Ascending aorta (tissue), 2 donors: Measurements from ENCODE around the gene CORO2A. TPM values are rescaled to one million over a fixed set of nuclear protein-coding genes. Genes with fewer than 3 reads are reported as not detected.
"Not testable (repeated sequence)": the region's sequence is repeated elsewhere in the genome, so short reads cannot be mapped to it uniquely, and the experiment has no call there.

Experiments used
- DNase-seq, 2 donors: peaks; one replicate each; pipeline ENCODE4 v3.0.0-alpha.2; 2019; ENCODE audit warnings: low spot score in 2 of 2
- H3K27ac ChIP-seq, 2 donors: fragments of 200-600 bp; sonication (generic); one replicate each; pipeline ENCODE4 v1.5.1; 2016 to 2017; ENCODE audit warnings: mild to moderate bottlenecking in 1 of 2
- H3K27me3 ChIP-seq: fragments of 200-600 bp; sonication (generic); one replicate; pipeline ENCODE4 v1.5.1; 2017
- H3K36me3 ChIP-seq, 2 donors: fragments of 200-600 bp; sonication (generic); one replicate each; pipeline ENCODE4 v1.5.1; 2016
- H3K4me1 ChIP-seq, 2 donors: fragments of 200-600 bp; sonication (generic); one replicate each; pipeline ENCODE4 v1.5.1; 2016 to 2017; ENCODE audit warnings: mild to moderate bottlenecking in 1 of 2
- H3K4me3 ChIP-seq, 2 donors: fragments of 200-600 bp; sonication (generic); one replicate each; pipeline ENCODE4 v1.5.1; 2016 to 2017; ENCODE audit warnings: mild to moderate bottlenecking in 1 of 2
- H3K9me3 ChIP-seq, 2 donors: fragments of 200-600 bp; sonication (generic); one replicate each; pipeline ENCODE4 v1.5.1; 2016
- intact Hi-C: fragments of 100-400 bp; cut with DNase I; formaldehyde crosslinking; loops from one replicate; pipeline ENCODE4 v1.15.1; 2023
- total RNA-seq: library from RNA; depleted of rRNA; stranded (reverse); fragments of >200 nt; gene quantifications from one replicate; pipeline ENCODE4 v1.1.0, GENCODE V29; 2016
- TF ChIP-seq, protein P1 (sequence below), 3 experiments: fragments of 200-600 bp in 2 of 3; fragments of 450-650 bp in 1 of 3; sonication (generic) in 2 of 3; IDR thresholded peaks; one replicate each; pipeline ENCODE4 v1.5.1; 2016 to 2019; ENCODE audit warnings: antibody characterized with exemption in 3 of 3, mild to moderate bottlenecking in 1 of 3, moderate library complexity in 1 of 3

The CORO2A gene
- total RNA-seq, 1 donor from 2014 or later, result 9.0 TPM

- H3K27me3 ChIP-seq, result no peaks in the 10 kb centered on the region
- TF ChIP-seq, protein P1, sequence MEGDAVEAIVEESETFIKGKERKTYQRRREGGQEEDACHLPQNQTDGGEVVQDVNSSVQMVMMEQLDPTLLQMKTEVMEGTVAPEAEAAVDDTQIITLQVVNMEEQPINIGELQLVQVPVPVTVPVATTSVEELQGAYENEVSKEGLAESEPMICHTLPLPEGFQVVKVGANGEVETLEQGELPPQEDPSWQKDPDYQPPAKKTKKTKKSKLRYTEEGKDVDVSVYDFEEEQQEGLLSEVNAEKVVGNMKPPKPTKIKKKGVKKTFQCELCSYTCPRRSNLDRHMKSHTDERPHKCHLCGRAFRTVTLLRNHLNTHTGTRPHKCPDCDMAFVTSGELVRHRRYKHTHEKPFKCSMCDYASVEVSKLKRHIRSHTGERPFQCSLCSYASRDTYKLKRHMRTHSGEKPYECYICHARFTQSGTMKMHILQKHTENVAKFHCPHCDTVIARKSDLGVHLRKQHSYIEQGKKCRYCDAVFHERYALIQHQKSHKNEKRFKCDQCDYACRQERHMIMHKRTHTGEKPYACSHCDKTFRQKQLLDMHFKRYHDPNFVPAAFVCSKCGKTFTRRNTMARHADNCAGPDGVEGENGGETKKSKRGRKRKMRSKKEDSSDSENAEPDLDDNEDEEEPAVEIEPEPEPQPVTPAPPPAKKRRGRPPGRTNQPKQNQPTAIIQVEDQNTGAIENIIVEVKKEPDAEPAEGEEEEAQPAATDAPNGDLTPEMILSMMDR (IDR thresholded peaks at IDR 0.05), result no peak
- peak in 1 of 2 donors; percentile 59 for DNase-seq
- no peak overlapping the region for H3K27ac ChIP-seq
- peaks cover 18 to 49% of the 10 kb centered on the region in 2 donors for H3K36me3 ChIP-seq
- H3K4me3 ChIP-seq, result no peak overlapping the region
- H3K9me3 ChIP-seq, result no peaks in the 10 kb centered on the region
- H3K4me1 ChIP-seq, result no peaks in the 10 kb centered on the region
- intact Hi-C loops, result no loop called here
Measured at GRCh38 chr9:98080780-98081179, 111.7 kb downstream of the CORO2A start.

DNA sequence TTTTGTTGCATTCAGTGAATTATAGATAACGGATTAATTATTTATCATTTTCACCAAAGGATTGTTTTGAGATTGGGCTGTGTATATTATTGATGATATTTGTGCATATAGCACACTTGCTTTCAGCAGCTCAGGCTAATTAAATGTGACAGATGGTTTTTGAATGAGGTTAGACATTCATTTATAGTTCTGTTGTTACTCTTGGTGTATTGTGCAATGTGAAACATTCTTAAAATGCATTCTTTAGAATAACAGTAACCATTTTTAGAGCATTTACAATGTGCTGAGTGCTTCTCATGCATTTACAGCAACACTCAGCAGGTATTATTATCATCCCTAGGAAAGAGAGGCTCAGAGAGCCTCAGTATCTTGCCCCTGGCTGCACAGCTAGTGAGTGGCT is 112.1 kb downstream of the CORO2A start:
- Histone ChIP-seq H3K27ac (no peak overlapping the region), H3K9me3 (no peaks in the 10 kb centered on the region), H3K36me3 (peaks cover 18 to 49% of the 10 kb centered on the region in 2 donors), H3K4me3 (no peak overlapping the region), H3K4me1 (no peaks in the 10 kb centered on the region), H3K27me3 (no peaks in the 10 kb centered on the region)
- intact Hi-C loops, result no loop called here
- TF ChIP-seq, protein P1 (IDR thresholded peaks at IDR 0.05), result no peak
- DNase-seq, result no peak

GRCh38 chr9:98078895-98079294 is 113.5 kb downstream of the CORO2A start:
- intact Hi-C loops, result no loop called here
- Histone ChIP-seq H3K36me3 (peaks cover 18 to 43% of the 10 kb centered on the region in 2 donors), H3K4me1 (no peaks in the 10 kb centered on the region), H3K9me3 (no peaks in the 10 kb centered on the region), H3K4me3 (no peak overlapping the region), H3K27me3 (no peaks in the 10 kb centered on the region), H3K27ac (no peak overlapping the region)
- no peak for DNase-seq
- TF ChIP-seq, protein P1 (IDR thresholded peaks at IDR 0.05), result no peak

DNA sequence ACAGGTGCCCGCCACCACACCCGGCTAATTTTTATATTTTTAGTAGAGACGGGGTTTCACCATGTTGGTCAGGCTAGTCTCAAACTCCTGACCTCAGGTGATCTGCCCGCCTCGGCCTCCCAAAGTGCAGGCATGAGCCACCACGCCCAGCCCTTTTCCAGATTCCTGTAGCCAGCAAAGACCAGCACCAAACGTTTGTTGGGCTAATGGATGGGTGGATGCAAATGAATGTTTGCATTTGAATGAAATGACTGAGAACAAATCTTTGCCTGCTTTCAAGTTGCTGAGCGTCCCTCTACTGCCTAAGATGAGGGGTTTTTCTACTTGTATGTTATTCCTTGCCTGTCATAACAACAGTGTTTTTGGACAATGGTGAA is 115.9 kb downstream of the CORO2A start:
- H3K4me1 ChIP-seq, intact Hi-C loops, H3K9me3 ChIP-seq, H3K27me3 ChIP-seq, H3K4me3 ChIP-seq, H3K27ac ChIP-seq: not testable (repeated sequence)
- peak in 1 of 2 donors; percentile 27 for DNase-seq
- H3K36me3 ChIP-seq, result peaks cover 15 to 32% of the 10 kb centered on the region in 2 donors

DNA sequence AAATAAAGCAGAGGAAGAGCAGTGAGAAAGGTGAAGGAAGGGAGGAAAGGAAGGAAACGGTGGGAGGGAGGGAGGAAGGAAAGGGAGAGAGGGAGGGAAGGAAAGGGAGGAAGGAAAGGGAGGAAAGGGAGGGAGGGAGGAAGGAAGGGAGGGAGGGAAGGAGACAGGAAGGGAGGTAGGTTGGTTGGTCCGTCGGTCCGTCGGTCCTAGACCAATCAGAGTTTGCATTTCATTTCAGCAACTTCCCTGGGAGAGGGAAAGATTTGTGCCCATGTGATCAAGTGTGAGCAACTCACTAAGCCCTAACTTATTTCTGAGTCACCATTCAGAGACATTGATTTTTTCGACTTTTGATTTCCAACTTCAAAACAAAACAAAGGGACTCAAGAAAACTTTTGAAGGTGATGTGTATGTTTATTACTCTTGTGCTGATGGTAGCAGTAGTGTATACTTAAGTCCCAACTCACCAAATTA is 117.1 kb downstream of the CORO2A start:
- Histone ChIP-seq H3K4me3 (no peak overlapping the region), H3K36me3 (peaks cover 7 to 22% of the 10 kb centered on the region in 2 donors), H3K4me1 (no peaks in the 10 kb centered on the region), H3K9me3 (no peaks in the 10 kb centered on the region), H3K27ac (no peak overlapping the region), H3K27me3 (no peaks in the 10 kb centered on the region)
- TF ChIP-seq, protein P1 (IDR thresholded peaks at IDR 0.05), result no peak
- intact Hi-C loops, result no loop called here
- DNase-seq, result no peak

- no peak for DNase-seq
- Histone ChIP-seq H3K4me3 (no peak overlapping the region), H3K27me3 (no peaks in the 10 kb centered on the region), H3K27ac (no peak overlapping the region), H3K9me3 (no peaks in the 10 kb centered on the region), H3K4me1 (no peaks in the 10 kb centered on the region), H3K36me3 (peaks cover 0 to 12% of the 10 kb centered on the region in 2 donors)
- intact Hi-C loops, result no loop called here
- TF ChIP-seq, protein P1 (IDR thresholded peaks at IDR 0.05), result peak; percentile 48 to 87 (median 81)
Measured at GRCh38 chr9:98074115-98074990, 118.1 kb downstream of the CORO2A start.
